Stimulated activated naive CD4-positive, alpha-beta T cell treated with Interleukin-2 at 50 U/mL for 16 hours (primary cell): Measurements from ENCODE around the gene SH3D21.

Experiments
- DNase-seq: peaks from one replicate; lab custom pipeline; 2025; lab: John Stamatoyannopoulos, UW

Gene SH3D21

GRCh38 chr1:36359383-36359782 lies 53.2 kb downstream of the SH3D21 start:
- no peak for DNase-seq

DNA sequence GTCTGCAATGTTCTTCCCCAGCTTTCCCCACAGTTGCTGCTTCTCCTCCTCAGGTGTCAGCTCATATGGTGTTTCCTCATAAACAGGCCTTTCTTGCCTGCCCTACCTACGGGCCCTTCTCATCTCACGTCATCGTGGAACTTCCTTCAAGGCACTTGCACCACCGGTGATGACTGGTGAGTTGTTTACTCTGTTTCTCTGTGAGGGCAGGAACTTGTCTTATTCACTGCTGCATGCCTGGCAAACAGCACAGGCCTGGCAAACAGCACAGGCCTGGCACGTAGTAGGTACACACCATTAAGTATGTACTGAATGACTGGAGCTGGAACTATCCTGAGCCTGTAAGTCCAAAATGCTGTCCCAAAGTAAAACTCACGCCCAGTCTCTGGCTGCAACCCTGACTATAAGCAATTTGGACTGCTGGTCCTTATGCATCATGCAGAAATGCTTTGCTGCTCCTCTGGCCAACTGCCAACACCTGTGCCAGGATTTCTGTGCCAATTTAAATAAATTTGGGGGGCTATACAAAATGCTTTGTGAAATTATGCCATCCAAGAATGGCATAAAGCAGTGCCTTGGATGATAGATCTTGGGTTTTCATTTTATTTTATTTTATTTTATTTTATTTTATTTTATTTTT lies 53.9 kb downstream of the SH3D21 start:
- no peak for DNase-seq

DNA sequence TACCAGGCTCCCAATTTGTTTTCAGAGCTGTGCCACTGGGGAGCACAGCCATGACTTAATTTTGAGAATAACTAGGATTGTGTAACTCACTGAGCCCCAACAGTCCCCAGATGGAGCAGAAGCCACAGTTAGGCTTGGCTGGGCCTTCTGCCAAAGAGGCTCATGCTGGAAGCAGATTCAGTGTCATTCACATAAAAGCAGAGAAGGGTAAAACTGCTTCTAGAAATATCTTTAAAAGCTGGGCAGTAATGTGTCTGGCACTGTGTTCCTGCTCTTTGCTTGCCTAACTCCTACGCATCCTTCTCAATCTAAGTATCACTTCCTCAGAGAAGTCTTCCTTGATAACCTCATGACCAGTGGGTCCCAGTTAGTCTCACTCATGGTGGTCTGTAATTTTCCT lies 59.2 kb downstream of the SH3D21 start:
- DNase-seq = no peak

DNA sequence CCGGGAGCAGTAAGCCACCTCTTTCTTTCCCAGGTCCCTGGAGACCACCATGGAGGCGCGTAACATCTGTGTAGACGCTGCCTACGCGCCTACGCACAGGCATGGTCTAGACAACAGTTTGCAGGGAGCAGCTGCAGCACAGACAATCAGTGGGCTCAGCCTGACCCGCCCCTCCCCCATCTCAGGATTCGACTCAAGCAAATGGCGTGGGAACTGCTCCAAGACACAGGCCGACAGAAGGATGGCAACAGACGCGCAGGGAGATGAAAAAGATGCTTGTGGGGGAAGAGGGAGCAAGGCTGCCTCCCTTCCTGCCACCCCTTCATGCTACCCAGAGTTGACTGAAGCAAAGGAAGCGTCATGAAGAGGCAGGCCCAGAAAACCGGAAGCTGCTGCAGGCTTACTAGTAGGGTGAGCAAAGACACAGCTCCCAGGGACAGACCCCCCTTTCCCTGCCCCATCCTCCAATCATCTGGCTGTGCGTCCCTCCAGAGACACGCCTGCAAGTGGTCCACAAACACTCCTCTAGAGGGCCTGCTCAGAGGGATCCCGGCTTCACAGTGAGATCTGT lies 60.0 kb downstream of the SH3D21 start:
- DNase-seq = peak; percentile 32

DNA sequence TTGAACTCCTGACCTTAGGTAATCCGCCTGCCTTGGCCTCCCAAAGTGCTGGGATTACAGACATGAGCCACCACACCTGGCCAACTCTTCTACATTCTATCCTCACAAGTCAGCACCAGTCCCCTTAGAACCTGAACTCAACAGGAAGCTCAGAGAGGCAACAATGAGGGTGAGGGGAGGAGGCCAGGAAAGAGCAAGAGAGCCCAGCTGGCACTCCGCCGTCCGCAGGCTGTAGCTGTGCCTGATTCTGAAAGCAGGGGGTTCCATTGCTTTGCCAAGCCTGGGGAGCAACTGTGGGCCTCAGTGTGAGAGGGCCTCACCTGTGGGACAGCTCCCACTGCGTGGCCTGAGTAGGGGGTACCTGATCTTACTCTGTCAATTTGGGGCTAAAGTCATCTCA lies 60.9 kb downstream of the SH3D21 start:
- DNase-seq = no peak

DNA sequence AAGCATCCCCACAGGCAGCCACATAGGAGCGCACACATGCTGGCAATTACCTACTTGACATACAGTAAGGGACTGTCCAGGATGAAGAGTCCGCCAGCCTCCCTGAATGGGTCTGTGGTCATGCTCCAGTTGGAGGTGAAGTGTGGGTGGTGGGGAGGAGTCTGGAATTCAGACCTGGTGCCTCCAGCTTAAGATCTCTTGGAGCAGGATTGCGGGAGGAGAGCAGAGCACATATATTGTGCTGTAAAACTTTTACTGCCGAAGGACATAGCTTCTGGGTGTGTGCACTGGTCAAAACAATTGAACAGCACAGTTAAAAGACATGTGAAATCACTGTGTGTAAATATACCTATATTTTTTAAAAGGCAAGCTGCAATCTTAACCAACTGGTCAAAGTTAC lies 61.6 kb downstream of the SH3D21 start:
- no peak for DNase-seq

- peak; percentile 70 for DNase-seq
Observed at GRCh38 chr1:36369061-36369861, 63.1 kb downstream of the SH3D21 start.
